Endothelial cell of umbilical vein (primary cell): Measurements from ENCODE around the gene SEC63. TPM values are rescaled to one million over a fixed set of nuclear protein-coding genes. Genes with fewer than 3 reads are reported as not detected.
"Not testable (repeated sequence)": the region's sequence is repeated elsewhere in the genome, so short reads cannot be mapped to it uniquely, and the experiment has no call there.

ENCODE experiments used
- BruUV-seq: library from RNA; stranded (reverse); fragments of 400-500 nt; replicated peaks from 2 replicates; lab custom pipeline; 2021; lab: Mats Ljungman, UMichigan
- CTCF ChIA-PET: fragments of 300-600, 350-600 bp; sonication (Branson Sonifier 250); formaldehyde crosslinking; loops from one replicate; lab custom pipeline; 2021; ENCODE audit warnings: antibody characterized with exemption, inconsistent platforms; lab: Charles Lee
- POLR2A ChIA-PET: fragments of 300-600, 350-600 bp; sonication (Branson Sonifier 250); formaldehyde crosslinking; loops from one replicate; lab custom pipeline; 2021; ENCODE audit warnings: antibody characterized with exemption, inconsistent platforms; lab: Charles Lee
- DNase-seq: peaks from one replicate; pipeline ENCODE4 v3.0.0-alpha.2; 2011; ENCODE audit warnings: low read depth, low spot score
- FAIRE-seq: peaks from 2 replicates; lab custom pipeline; 2011; peaks lifted over from hg19 to GRCh38; lab: Jason Lieb, UNC
- H2AFZ ChIP-seq: 2 replicates; pipeline ENCODE4 v1.6.0; 2012; ENCODE audit warnings: low read depth, low read length, control low read depth, inconsistent platforms
- H3K27ac ChIP-seq: 2 replicates; pipeline ENCODE4 v1.5.1; 2011; ENCODE audit warnings: low read depth, mild to moderate bottlenecking, control low read depth, low read length, moderate library complexity; ENCODE audit not compliant: insufficient read depth
- H3K27me3 ChIP-seq, 2 experiments: 2 replicates each; pipeline versions ENCODE4 v1.6.0 to v1.6.1; 2011; ENCODE audit warnings: low read length in 2 of 2, mixed read lengths in 1 of 2; ENCODE audit not compliant: control insufficient read depth in 2 of 2, insufficient read depth in 2 of 2
- H3K36me3 ChIP-seq, 2 experiments: 2 replicates in 1 of 2; 3 replicates in 1 of 2; pipeline ENCODE4 v1.5.1; 2011; ENCODE audit warnings: low read length in 2 of 2, mild to moderate bottlenecking in 1 of 2, moderate library complexity in 1 of 2; ENCODE audit not compliant: control insufficient read depth in 2 of 2, insufficient read depth in 2 of 2; ENCODE audit errors: extremely low read depth in 1 of 2
- H3K4me1 ChIP-seq: 3 replicates; pipeline ENCODE4 v1.5.1; 2011; ENCODE audit warnings: mild to moderate bottlenecking, low read length; ENCODE audit not compliant: control insufficient read depth, insufficient read depth; ENCODE audit errors: extremely low read depth
- H3K4me2 ChIP-seq: 2 replicates; pipeline ENCODE4 v1.6.1; 2011; ENCODE audit warnings: low read length, control low read depth, mixed read lengths; ENCODE audit not compliant: insufficient read depth
- H3K4me3 ChIP-seq, 3 experiments: fragments of 200-600 bp in 1 of 3; sonication (generic), shearing (Covaris generic) in 1 of 3; replicated peaks in 1 of 3; 2 replicates each; pipeline ENCODE4 v1.5.1; 2011 to 2016; ENCODE audit warnings: control low read depth in 3 of 3, low read length in 3 of 3, mild to moderate bottlenecking in 2 of 3, inconsistent platforms in 1 of 3, low read depth in 1 of 3, moderate library complexity in 1 of 3; ENCODE audit not compliant: insufficient read depth in 1 of 3
- H3K79me2 ChIP-seq: 2 replicates; pipeline ENCODE4 v1.6.0; 2012; ENCODE audit warnings: low read length, inconsistent platforms; ENCODE audit not compliant: control insufficient read depth, insufficient read depth
- H3K9ac ChIP-seq: replicated peaks from 2 replicates; pipeline ENCODE3; 2011; ENCODE audit warnings: low read length, control low read depth; ENCODE audit not compliant: insufficient read depth; ENCODE audit errors: extremely low read depth
- H3K9me1 ChIP-seq: replicated peaks from 3 replicates; pipeline ENCODE4 v1.6.0; 2011; ENCODE audit warnings: mild to moderate bottlenecking, low read length; ENCODE audit not compliant: control insufficient read depth, insufficient read depth; ENCODE audit errors: extremely low read depth
- H3K9me3 ChIP-seq: replicated peaks from 2 replicates; pipeline ENCODE4 v1.5.1; 2012; ENCODE audit warnings: low read length, inconsistent platforms; ENCODE audit not compliant: control insufficient read depth, insufficient read depth
- H4K20me1 ChIP-seq: replicated peaks from 2 replicates; pipeline ENCODE3; 2011; ENCODE audit warnings: mild to moderate bottlenecking, low read length; ENCODE audit not compliant: control insufficient read depth, insufficient read depth; ENCODE audit errors: extremely low read depth
- EZH2 ChIP-seq: IDR thresholded peaks from 2 replicates; pipeline ENCODE4 v1.6.1; 2012; ENCODE audit warnings: borderline replicate concordance, low read depth, mild to moderate bottlenecking, moderate library complexity, low read length, inconsistent platforms; ENCODE audit not compliant: severe bottlenecking
- FOS ChIP-seq: IDR thresholded peaks from 2 replicates; pipeline ENCODE4 v1.6.1; 2011; ENCODE audit warnings: mild to moderate bottlenecking, low read length, moderate library complexity, borderline replicate concordance; ENCODE audit not compliant: insufficient read depth
- JUN ChIP-seq: IDR thresholded peaks from 2 replicates; pipeline ENCODE4 v1.6.1; 2011; ENCODE audit warnings: borderline replicate concordance, low read depth; ENCODE audit not compliant: insufficient read length, insufficient read depth
- MYC ChIP-seq: IDR thresholded peaks from one replicate; pipeline ENCODE4 v1.6.1; 2011; ENCODE audit warnings: mild to moderate bottlenecking, low read depth, low read length
- POLR2A ChIP-seq: IDR thresholded peaks from 2 replicates; pipeline ENCODE4 v1.6.1; 2012; ENCODE audit warnings: low read depth, mild to moderate bottlenecking, control low read depth, low read length
- POLR2AphosphoS5 ChIP-seq: IDR thresholded peaks from 2 replicates; pipeline ENCODE4 v1.6.1; 2012; ENCODE audit warnings: low read depth, mild to moderate bottlenecking, control low read depth, low read length, moderate library complexity; ENCODE audit not compliant: insufficient read depth
- dilution Hi-C: fragments of 300-500 bp; cut with MboI; formaldehyde crosslinking; loops from one replicate; pipeline ENCODE4 v1.15.0; 2019; ENCODE audit warnings: low sequenced_read_pairs; ENCODE audit not compliant: extremely low pct_ligation_motif_present
- intact Hi-C: fragments of 100-400 bp; cut with micrococcal nuclease; formaldehyde crosslinking; loops from one replicate; pipeline ENCODE4 v1.10.0; 2022
- polyA plus RNA-seq, 4 experiments: library from polyadenylated mRNA; depleted of rRNA in 3 of 4; stranded (reverse) in 3 of 4; unstranded in 1 of 4; fragments of >200 nt; gene quantifications; 2 replicates each; pipeline versions ENCODE4 v1.2.1 to v1.2.3, GENCODE V29; 2011 to 2012; ENCODE audit warnings: missing spikeins in 1 of 4
- total RNA-seq: library from RNA; stranded (reverse); gene quantifications from 2 replicates; pipeline ENCODE4 v1.2.3, GENCODE V29; 2021
- TF ChIP-seq, protein P1 (sequence below), 2 donors: IDR thresholded peaks; 1 replicate in 1 of 2; 2 replicates in 1 of 2; pipeline ENCODE4 v1.5.1; 2011; ENCODE audit warnings: low read length in 2 of 2, mild to moderate bottlenecking in 2 of 2, moderate library complexity in 2 of 2, control low read depth in 1 of 2, inconsistent platforms in 1 of 2, low read depth in 1 of 2; ENCODE audit not compliant: insufficient read depth in 1 of 2; ENCODE audit errors: extremely low read depth in 1 of 2
- TF ChIP-seq, protein P2 (sequence below): IDR thresholded peaks from 2 replicates; pipeline ENCODE4 v1.6.1; 2011; ENCODE audit not compliant: insufficient read depth, insufficient read length

SEC63 gene
- total and polyA plus RNA-seq, 2 donors (not counting 3 experiments of a cell fraction or from before 2014, with no cell fraction given): 14.8 to 132 TPM

DNA sequence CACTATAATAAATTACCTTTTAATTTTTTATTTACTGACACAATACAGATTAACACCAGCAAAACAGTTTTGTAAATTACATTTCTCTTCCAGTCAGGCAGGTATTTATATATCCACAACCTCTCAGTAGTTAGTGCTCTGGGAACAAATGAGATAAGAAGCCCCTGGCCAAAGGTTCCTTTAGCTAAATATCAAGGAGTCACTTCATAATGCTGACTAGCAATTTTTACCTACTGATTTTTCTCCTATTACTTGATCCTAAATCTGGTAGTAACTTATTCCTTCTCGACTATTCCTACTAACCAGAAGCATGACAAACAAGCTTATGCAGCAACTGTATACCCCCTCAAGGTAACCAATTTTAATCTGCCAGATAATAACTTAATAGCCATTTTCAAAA, 46.3 kb downstream of the SEC63 start:
- TF ChIP-seq FOS: no peak
- no peak for TF ChIP-seq POLR2A
- no peak for TF ChIP-seq EZH2
- TF ChIP-seq, protein P1, sequence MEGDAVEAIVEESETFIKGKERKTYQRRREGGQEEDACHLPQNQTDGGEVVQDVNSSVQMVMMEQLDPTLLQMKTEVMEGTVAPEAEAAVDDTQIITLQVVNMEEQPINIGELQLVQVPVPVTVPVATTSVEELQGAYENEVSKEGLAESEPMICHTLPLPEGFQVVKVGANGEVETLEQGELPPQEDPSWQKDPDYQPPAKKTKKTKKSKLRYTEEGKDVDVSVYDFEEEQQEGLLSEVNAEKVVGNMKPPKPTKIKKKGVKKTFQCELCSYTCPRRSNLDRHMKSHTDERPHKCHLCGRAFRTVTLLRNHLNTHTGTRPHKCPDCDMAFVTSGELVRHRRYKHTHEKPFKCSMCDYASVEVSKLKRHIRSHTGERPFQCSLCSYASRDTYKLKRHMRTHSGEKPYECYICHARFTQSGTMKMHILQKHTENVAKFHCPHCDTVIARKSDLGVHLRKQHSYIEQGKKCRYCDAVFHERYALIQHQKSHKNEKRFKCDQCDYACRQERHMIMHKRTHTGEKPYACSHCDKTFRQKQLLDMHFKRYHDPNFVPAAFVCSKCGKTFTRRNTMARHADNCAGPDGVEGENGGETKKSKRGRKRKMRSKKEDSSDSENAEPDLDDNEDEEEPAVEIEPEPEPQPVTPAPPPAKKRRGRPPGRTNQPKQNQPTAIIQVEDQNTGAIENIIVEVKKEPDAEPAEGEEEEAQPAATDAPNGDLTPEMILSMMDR (IDR thresholded peaks at IDR 0.05; ENCODE audit: extremely low read depth in 1 of 2, insufficient read depth in 1 of 2, low read depth in 1 of 2, low read length in 2 of 2): no peak
- DNase-seq (no peak), FAIRE-seq (no peak)
- Histone ChIP-seq H3K4me1 (no peaks in the 10 kb centered on the region), H4K20me1 (no peaks in the 10 kb centered on the region), H2AFZ (no peak overlapping the region), H3K9me1 (no peaks in the 10 kb centered on the region), H3K36me3 (peaks cover 5 to 7% of the 10 kb centered on the region in 2 experiments), H3K4me3 (no peak overlapping the region), H3K27me3 (no peaks in the 10 kb centered on the region), H3K79me2 (peaks cover 7% of the 10 kb centered on the region), H3K9me3 (no peaks in the 10 kb centered on the region), H3K27ac (no peak overlapping the region), H3K4me2 (no peak overlapping the region), H3K9ac (no peak overlapping the region)
- BruUV-seq: no TSS peak
- intact Hi-C loops (no loop called here), dilution Hi-C loops (no loop called here)
- POLR2A ChIA-PET: no interaction called here
- CTCF ChIA-PET: interaction anchor here (1.1 kb wide), 1 partner anchor 36 kb away, joined by 3 read pairs; no protein-coding TSS in a partner anchor

DNA sequence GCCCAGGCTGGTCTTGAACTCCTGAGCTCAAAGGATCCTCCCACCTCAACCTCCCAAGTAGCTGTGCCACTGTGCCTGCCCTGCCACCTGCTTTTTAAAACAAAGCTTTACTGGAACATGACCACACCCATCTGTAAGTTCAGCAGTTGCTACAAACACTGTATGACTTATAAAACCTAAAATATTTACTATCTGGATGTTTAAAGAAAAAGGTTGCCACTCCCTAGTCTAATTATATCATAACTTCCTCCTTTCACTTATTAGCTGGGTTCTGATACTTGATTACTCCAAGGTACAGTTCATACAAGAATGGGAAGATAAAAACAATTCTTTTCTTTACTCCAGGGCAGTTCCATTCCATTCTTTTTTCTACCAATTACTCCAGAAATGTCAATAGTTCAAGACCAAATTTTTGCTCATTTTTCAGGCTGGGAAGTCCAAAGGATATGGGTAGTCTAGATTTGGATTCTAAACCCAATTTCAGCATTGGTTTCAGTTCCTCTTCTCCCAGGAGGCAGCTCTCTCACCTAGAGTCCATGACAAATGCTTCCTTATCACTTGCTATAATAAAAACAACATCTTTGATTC, 63.1 kb downstream of the SEC63 start:
- ChIA-PET POLR2A (no interaction called here), CTCF (interaction anchor here (1.2 kb wide), 1 partner anchor 13 kb away, joined by 3 read pairs; no protein-coding TSS in a partner anchor)
- Histone ChIP-seq H3K4me2 (no peak overlapping the region), H3K27me3 (no peaks in the 10 kb centered on the region), H3K79me2 (no peaks in the 10 kb centered on the region), H3K9me1 (no peaks in the 10 kb centered on the region), H3K4me1 (no peaks in the 10 kb centered on the region), H3K4me3 (no peak overlapping the region), H3K9me3 (no peaks in the 10 kb centered on the region), H2AFZ (no peak overlapping the region), H3K27ac (no peak overlapping the region), H3K9ac (no peak overlapping the region), H3K36me3 (peaks cover 6 to 12% of the 10 kb centered on the region in 2 experiments), H4K20me1 (no peaks in the 10 kb centered on the region)
- FAIRE-seq (no peak), DNase-seq (no peak)
- BruUV-seq: no TSS peak
- intact Hi-C loops: no loop called here
- no peak for TF ChIP-seq POLR2A
- no peak for TF ChIP-seq EZH2
- TF ChIP-seq POLR2AphosphoS5: no peak
- no peak for TF ChIP-seq FOS
- TF ChIP-seq, protein P2, sequence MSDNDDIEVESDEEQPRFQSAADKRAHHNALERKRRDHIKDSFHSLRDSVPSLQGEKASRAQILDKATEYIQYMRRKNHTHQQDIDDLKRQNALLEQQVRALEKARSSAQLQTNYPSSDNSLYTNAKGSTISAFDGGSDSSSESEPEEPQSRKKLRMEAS: no peak
- no peak for TF ChIP-seq MYC
- TF ChIP-seq JUN: no peak
- dilution Hi-C loops: no loop called here

DNA sequence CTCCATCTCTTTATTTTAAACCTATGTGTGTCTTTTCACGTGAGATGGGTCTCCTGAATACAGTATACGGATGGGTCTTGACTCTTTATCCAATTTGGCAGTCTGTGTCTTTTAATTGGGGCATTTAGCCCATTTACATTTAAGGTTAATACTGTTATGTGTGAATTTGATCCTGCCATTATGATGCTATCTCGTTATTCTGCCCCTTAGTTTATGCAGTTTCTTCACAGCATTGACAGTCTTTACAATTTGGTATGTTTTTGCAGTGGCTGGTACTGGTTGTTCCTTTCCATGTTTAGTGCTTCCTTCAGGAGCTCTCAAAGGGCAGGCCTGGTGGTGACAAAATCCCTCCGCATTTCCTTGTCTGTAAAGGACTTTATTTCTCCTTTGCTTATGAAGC, 67.6 kb downstream of the SEC63 start:
- POLR2A ChIA-PET, H2AFZ ChIP-seq, H3K9me1 ChIP-seq, dilution Hi-C loops, H3K4me3 ChIP-seq, H3K27ac ChIP-seq, H3K4me1 ChIP-seq, H4K20me1 ChIP-seq, FAIRE-seq, BruUV-seq, H3K9ac ChIP-seq, H3K79me2 ChIP-seq, CTCF ChIA-PET, H3K4me2 ChIP-seq, intact Hi-C loops, DNase-seq, H3K9me3 ChIP-seq, H3K27me3 ChIP-seq: not testable (repeated sequence)
- peaks cover 6 to 12% of the 10 kb centered on the region in 2 experiments for H3K36me3 ChIP-seq
